Transverse colon (tissue), 4 donors: ENCODE measurements around the gene TMEM150C.

Experiments
- EP300 ChIP-seq: sonication (generic); formaldehyde crosslinking; IDR thresholded peaks from one replicate; pipeline ENCODE4 v1.6.1; 2017; ENCODE audit warnings: antibody characterized with exemption, low read depth
- POLR2A ChIP-seq: fragments of 450-650 bp; IDR thresholded peaks from one replicate; pipeline ENCODE4 v1.6.1; 2016; ENCODE audit warnings: antibody characterized with exemption, mild to moderate bottlenecking, moderate library complexity
- POLR2AphosphoS5 ChIP-seq, 3 donors: sonication (generic); formaldehyde crosslinking; IDR thresholded peaks; one replicate each; pipeline ENCODE4 v1.6.1; 2016; ENCODE audit warnings: antibody characterized with exemption in 3 of 3
- TF ChIP-seq, protein P1 (sequence below), 5 experiments: fragments of 200-600 bp in 3 of 5; fragments of 450-650 bp in 2 of 5; sonication (generic) in 3 of 5; IDR thresholded peaks; 1 replicate in 2 of 5; 2 replicates in 3 of 5; pipeline ENCODE4 v1.5.1; 2016 to 2017; ENCODE audit warnings: antibody characterized with exemption in 5 of 5, inconsistent platforms in 3 of 5, mild to moderate bottlenecking in 2 of 5, moderate library complexity in 1 of 5

DNA sequence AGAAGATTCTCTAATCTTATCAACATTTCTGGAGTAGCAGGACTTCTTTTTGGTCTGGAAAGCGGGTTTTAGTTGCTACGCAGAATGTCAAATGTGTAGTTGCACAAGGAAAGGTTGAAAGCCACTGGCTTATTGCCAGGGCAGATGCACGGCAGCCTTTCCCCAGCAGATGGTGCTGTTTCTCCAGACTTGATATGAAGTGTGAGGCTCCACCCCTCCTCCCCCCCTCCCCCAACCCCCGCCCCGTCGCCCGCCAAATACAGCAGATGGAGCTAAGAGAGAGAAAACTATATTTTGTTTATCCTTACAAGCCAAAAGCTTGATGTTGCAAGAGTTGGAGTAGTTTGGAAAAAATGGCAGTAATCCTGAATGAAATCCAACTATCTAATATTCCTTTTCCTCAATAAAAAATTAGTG is 99.4 kb downstream of the TMEM150C start:
- TF ChIP-seq, protein P1, sequence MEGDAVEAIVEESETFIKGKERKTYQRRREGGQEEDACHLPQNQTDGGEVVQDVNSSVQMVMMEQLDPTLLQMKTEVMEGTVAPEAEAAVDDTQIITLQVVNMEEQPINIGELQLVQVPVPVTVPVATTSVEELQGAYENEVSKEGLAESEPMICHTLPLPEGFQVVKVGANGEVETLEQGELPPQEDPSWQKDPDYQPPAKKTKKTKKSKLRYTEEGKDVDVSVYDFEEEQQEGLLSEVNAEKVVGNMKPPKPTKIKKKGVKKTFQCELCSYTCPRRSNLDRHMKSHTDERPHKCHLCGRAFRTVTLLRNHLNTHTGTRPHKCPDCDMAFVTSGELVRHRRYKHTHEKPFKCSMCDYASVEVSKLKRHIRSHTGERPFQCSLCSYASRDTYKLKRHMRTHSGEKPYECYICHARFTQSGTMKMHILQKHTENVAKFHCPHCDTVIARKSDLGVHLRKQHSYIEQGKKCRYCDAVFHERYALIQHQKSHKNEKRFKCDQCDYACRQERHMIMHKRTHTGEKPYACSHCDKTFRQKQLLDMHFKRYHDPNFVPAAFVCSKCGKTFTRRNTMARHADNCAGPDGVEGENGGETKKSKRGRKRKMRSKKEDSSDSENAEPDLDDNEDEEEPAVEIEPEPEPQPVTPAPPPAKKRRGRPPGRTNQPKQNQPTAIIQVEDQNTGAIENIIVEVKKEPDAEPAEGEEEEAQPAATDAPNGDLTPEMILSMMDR (IDR thresholded peaks at IDR 0.05): peak; percentile 54 to 92 (median 84)
- no peak for TF ChIP-seq EP300
- no peak for TF ChIP-seq POLR2A
- peak in 2 of 3 donors; percentile 58 to 67 for TF ChIP-seq POLR2AphosphoS5 (IDR thresholded peaks at IDR 0.05)
